HuH-7.5 (cell line): Measurements from ENCODE around the gene PTTG1IP.
A peak's percentile ranks its signal among the peaks of the same experiment; 100 is the strongest.
"Not testable (repeated sequence)": the region's sequence is repeated elsewhere in the genome, so short reads cannot be mapped to it uniquely, and the experiment has no call there.

ENCODE experiments used
- DNase-seq: peaks from one replicate; pipeline ENCODE4 v3.0.0; 2011; ENCODE audit warnings: low spot score

Gene PTTG1IP

GRCh38 chr21:44845418-44846223 lies 27.9 kb downstream of the PTTG1IP start:
- DNase-seq = peak; percentile 55

GRCh38 chr21:44844256-44844655 lies 29.2 kb downstream of the PTTG1IP start:
- DNase-seq = no peak

GRCh38 chr21:44842721-44843445 lies 30.6 kb downstream of the PTTG1IP start:
- no peak for DNase-seq

GRCh38 chr21:44842087-44842486 lies 31.4 kb downstream of the PTTG1IP start:
- no peak for DNase-seq

GRCh38 chr21:44840771-44841170 lies 32.7 kb downstream of the PTTG1IP start:
- no peak for DNase-seq

- DNase-seq = no peak
Observed at GRCh38 chr21:44838951-44839350, 34.5 kb downstream of the PTTG1IP start.

GRCh38 chr21:44838039-44838895 lies 35.2 kb downstream of the PTTG1IP start:
- DNase-seq = no peak

GRCh38 chr21:44837537-44837936 lies 36.0 kb downstream of the PTTG1IP start:
- no peak for DNase-seq

- DNase-seq = peak; percentile 42
Observed at GRCh38 chr21:44836666-44837471, 36.6 kb downstream of the PTTG1IP start.

GRCh38 chr21:44836349-44836665 lies 37.2 kb downstream of the PTTG1IP start:
- DNase-seq = no peak

GRCh38 chr21:44835647-44835973 lies 37.9 kb downstream of the PTTG1IP start:
- no peak for DNase-seq

GRCh38 chr21:44834951-44835646 lies 38.4 kb downstream of the PTTG1IP start:
- DNase-seq = no peak

- no peak for DNase-seq
Observed at GRCh38 chr21:44834231-44834950, 39.1 kb downstream of the PTTG1IP start.

- DNase-seq = no peak
Observed at GRCh38 chr21:44833663-44834062, 39.8 kb downstream of the PTTG1IP start.

- not testable (repeated sequence) for DNase-seq
Observed at GRCh38 chr21:44832516-44833255, 40.8 kb downstream of the PTTG1IP start.

GRCh38 chr21:44831227-44831860 lies 42.1 kb downstream of the PTTG1IP start:
- no peak for DNase-seq

GRCh38 chr21:44829507-44830092 lies 43.9 kb downstream of the PTTG1IP start:
- no peak for DNase-seq

- no peak for DNase-seq
Observed at GRCh38 chr21:44828362-44829056, 45.0 kb downstream of the PTTG1IP start.
